A549 (cell line): ENCODE results near the gene DOCK10.

Source experiments
- BCL3 ChIP-seq: fragments of >200 bp; sonication (Bioruptor Twin); formaldehyde crosslinking; IDR thresholded peaks from 3 replicates; pipeline ENCODE4 v1.6.1; 2016
- FOXS1 ChIP-seq: fragments of 250-450 bp; sonication (Bioruptor Pico); IDR thresholded peaks from 2 replicates; pipeline ENCODE4 v1.5.0; 2020; ENCODE audit warnings: mild to moderate bottlenecking, moderate library complexity
- HOXA7 ChIP-seq: fragments of 250-450 bp; sonication (Bioruptor Pico); IDR thresholded peaks from 2 replicates; pipeline ENCODE4 v1.5.0; 2020; ENCODE audit warnings: mild to moderate bottlenecking, moderate library complexity
- MAFK ChIP-seq: fragments of 450-650 bp; IDR thresholded peaks from 2 replicates; pipeline ENCODE4 v1.6.1; 2014; ENCODE audit not compliant: partially characterized antibody
- NR3C1 ChIP-seq: fragments of >200 bp; sonication (Bioruptor Twin); formaldehyde crosslinking; IDR thresholded peaks from 3 replicates; pipeline ENCODE4 v1.6.1; 2017
- POLR2A ChIP-seq: IDR thresholded peaks from 2 replicates; pipeline ENCODE4 v1.6.1; 2012; ENCODE audit warnings: mild to moderate bottlenecking, low read length
- TF ChIP-seq, protein P1 (sequence below): fragments of >200 bp; sonication (Bioruptor Twin); formaldehyde crosslinking; IDR thresholded peaks from 3 replicates; pipeline ENCODE4 v1.5.1; 2016
- TF ChIP-seq, protein P2 (sequence below): IDR thresholded peaks from 2 replicates; pipeline ENCODE4 v1.6.1; 2012

- TF ChIP-seq MAFK (no peak), POLR2A (no peak), HOXA7 (CRISPR knock-in tag) (no peak), FOXS1 (CRISPR knock-in tag) (no peak), NR3C1 (no peak), BCL3 (no peak)
- TF ChIP-seq, protein P1, sequence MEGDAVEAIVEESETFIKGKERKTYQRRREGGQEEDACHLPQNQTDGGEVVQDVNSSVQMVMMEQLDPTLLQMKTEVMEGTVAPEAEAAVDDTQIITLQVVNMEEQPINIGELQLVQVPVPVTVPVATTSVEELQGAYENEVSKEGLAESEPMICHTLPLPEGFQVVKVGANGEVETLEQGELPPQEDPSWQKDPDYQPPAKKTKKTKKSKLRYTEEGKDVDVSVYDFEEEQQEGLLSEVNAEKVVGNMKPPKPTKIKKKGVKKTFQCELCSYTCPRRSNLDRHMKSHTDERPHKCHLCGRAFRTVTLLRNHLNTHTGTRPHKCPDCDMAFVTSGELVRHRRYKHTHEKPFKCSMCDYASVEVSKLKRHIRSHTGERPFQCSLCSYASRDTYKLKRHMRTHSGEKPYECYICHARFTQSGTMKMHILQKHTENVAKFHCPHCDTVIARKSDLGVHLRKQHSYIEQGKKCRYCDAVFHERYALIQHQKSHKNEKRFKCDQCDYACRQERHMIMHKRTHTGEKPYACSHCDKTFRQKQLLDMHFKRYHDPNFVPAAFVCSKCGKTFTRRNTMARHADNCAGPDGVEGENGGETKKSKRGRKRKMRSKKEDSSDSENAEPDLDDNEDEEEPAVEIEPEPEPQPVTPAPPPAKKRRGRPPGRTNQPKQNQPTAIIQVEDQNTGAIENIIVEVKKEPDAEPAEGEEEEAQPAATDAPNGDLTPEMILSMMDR: no peak
- TF ChIP-seq, protein P2, sequence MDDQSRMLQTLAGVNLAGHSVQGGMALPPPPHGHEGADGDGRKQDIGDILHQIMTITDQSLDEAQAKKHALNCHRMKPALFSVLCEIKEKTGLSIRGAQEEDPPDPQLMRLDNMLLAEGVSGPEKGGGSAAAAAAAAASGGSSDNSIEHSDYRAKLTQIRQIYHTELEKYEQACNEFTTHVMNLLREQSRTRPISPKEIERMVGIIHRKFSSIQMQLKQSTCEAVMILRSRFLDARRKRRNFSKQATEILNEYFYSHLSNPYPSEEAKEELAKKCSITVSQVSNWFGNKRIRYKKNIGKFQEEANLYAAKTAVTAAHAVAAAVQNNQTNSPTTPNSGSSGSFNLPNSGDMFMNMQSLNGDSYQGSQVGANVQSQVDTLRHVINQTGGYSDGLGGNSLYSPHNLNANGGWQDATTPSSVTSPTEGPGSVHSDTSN: no peak
Measured at GRCh38 chr2:224798180-224798579, 244.1 kb downstream of the DOCK10 start.
